Neural cell (in vitro differentiated cells): ENCODE results near the gene MTARC1. TPM values are rescaled to one million over a fixed set of nuclear protein-coding genes. Genes with fewer than 3 reads are reported as not detected.

ENCODE experiments used
- H2AFZ ChIP-seq: fragments of 200-600, 300-800 bp; sonication (generic), shearing (Covaris generic); 2 replicates; pipeline ENCODE4 v1.6.0; 2014; ENCODE audit warnings: low read depth, mild to moderate bottlenecking, antibody characterized with exemption, low read length, moderate library complexity
- H3F3A ChIP-seq: fragments of 200-600 bp; shearing (Covaris generic); 2 replicates; pipeline ENCODE4 v1.6.1; 2016; ENCODE audit warnings: mild to moderate bottlenecking, moderate library complexity, mixed read lengths, antibody characterized with exemption, low read length; ENCODE audit not compliant: insufficient read depth, poor library complexity, severe bottlenecking
- H3K27ac ChIP-seq: fragments of 200-600, 300-800 bp; sonication (generic), shearing (Covaris generic); 2 replicates; pipeline ENCODE4 v1.5.1; 2014; ENCODE audit warnings: mild to moderate bottlenecking, low read length, moderate library complexity
- H3K27me3 ChIP-seq: fragments of 300-800, 200-600 bp; sonication (generic), shearing (Covaris generic); 2 replicates; pipeline ENCODE4 v1.6.0; 2014; ENCODE audit warnings: mild to moderate bottlenecking, low read depth, low read length, moderate library complexity; ENCODE audit not compliant: insufficient read depth
- H3K36me3 ChIP-seq: fragments of 300-800, 200-600 bp; sonication (generic), shearing (Covaris generic); 2 replicates; pipeline ENCODE4 v1.5.1; 2014; ENCODE audit warnings: mild to moderate bottlenecking, antibody characterized with exemption, low read length, moderate library complexity; ENCODE audit not compliant: insufficient read depth
- H3K4me2 ChIP-seq: fragments of 300-800, 200-600 bp; sonication (generic), shearing (Covaris generic); 2 replicates; pipeline ENCODE4 v1.6.0; 2014; ENCODE audit warnings: mild to moderate bottlenecking, low read length
- H3K4me3 ChIP-seq: fragments of 300-800, 200-600 bp; sonication (generic), shearing (Covaris generic); 2 replicates; pipeline ENCODE4 v1.5.1; 2014; ENCODE audit warnings: mild to moderate bottlenecking, low read length, moderate library complexity
- H3K79me2 ChIP-seq: fragments of 200-600 bp; shearing (Covaris generic); replicated peaks from 2 replicates; pipeline ENCODE4 v1.6.0; 2014; ENCODE audit warnings: mild to moderate bottlenecking, low read length, moderate library complexity; ENCODE audit not compliant: insufficient read depth
- H3K9ac ChIP-seq: fragments of 300-800, 200-600 bp; sonication (generic), shearing (Covaris generic); 2 replicates; pipeline ENCODE4 v1.6.1; 2016; ENCODE audit warnings: mild to moderate bottlenecking, low read length, mixed read lengths
- H3K9me2 ChIP-seq: fragments of 200-600 bp; shearing (Covaris generic); 2 replicates; pipeline ENCODE4 v1.6.1; 2016; ENCODE audit warnings: mild to moderate bottlenecking, low read length, mixed read lengths; ENCODE audit not compliant: insufficient read depth
- H3K9me3 ChIP-seq: fragments of 200-600, 300-800 bp; sonication (generic), shearing (Covaris generic); 2 replicates; pipeline ENCODE4 v1.6.1; 2016; ENCODE audit warnings: mild to moderate bottlenecking, mixed run types, low read length, moderate library complexity, mixed read lengths
- H4K20me1 ChIP-seq: fragments of 200-600 bp; shearing (Covaris generic); 2 replicates; pipeline ENCODE4 v1.6.1; 2016; ENCODE audit warnings: mild to moderate bottlenecking, mixed run types; ENCODE audit not compliant: insufficient read depth
- CTCF ChIP-seq: fragments of 450-650 bp; IDR thresholded peaks from 2 replicates; pipeline ENCODE4 v1.5.1; 2014; ENCODE audit warnings: antibody characterized with exemption, mild to moderate bottlenecking, moderate library complexity; ENCODE audit not compliant: poor library complexity, severe bottlenecking
- EP300 ChIP-seq: fragments of 450-650 bp; conservative IDR thresholded peaks from 2 replicates; pipeline ENCODE4 v1.6.1; 2014; ENCODE audit warnings: antibody characterized with exemption, mild to moderate bottlenecking, moderate library complexity; ENCODE audit not compliant: poor library complexity, severe bottlenecking
- EZH2 ChIP-seq: fragments of 200-600, 300-800 bp; shearing (Covaris generic), sonication (generic); IDR thresholded peaks from 2 replicates; pipeline ENCODE4 v1.6.1; 2014; ENCODE audit warnings: antibody characterized with exemption, low read length, borderline replicate concordance, mild to moderate bottlenecking; ENCODE audit not compliant: insufficient read depth, poor library complexity, severe bottlenecking
- MXI1 ChIP-seq: fragments of 450-650 bp; conservative IDR thresholded peaks from 2 replicates; pipeline ENCODE4 v1.6.1; 2014; ENCODE audit warnings: antibody characterized with exemption, mild to moderate bottlenecking; ENCODE audit not compliant: poor library complexity, severe bottlenecking
- POLR2AphosphoS5 ChIP-seq: IDR thresholded peaks from 2 replicates; pipeline ENCODE4 v1.6.1; 2012
- RAD21 ChIP-seq: fragments of 450-650 bp; conservative IDR thresholded peaks from 2 replicates; pipeline ENCODE4 v1.6.1; 2014; ENCODE audit warnings: antibody characterized with exemption, mild to moderate bottlenecking, moderate library complexity
- REST ChIP-seq: IDR thresholded peaks from 2 replicates; pipeline ENCODE4 v1.6.1; 2012; ENCODE audit warnings: borderline replicate concordance
- SMC3 ChIP-seq: fragments of 450-650 bp; conservative IDR thresholded peaks from 2 replicates; pipeline ENCODE4 v1.6.1; 2014; ENCODE audit warnings: antibody characterized with exemption, mild to moderate bottlenecking, moderate library complexity; ENCODE audit not compliant: poor library complexity
- TAF1 ChIP-seq: IDR thresholded peaks from 2 replicates; pipeline ENCODE4 v1.6.1; 2012; ENCODE audit warnings: low read depth
- polyA plus RNA-seq: library from polyadenylated mRNA; depleted of rRNA; stranded (reverse); fragments of >200 nt; gene quantifications from 2 replicates; pipeline ENCODE4 v1.2.3, GENCODE V29; 2014

The MTARC1 gene
- polyA plus RNA-seq, 1 donor from 2014 or later: 4.2 TPM

GRCh38 chr1:220783453-220783852 lies 3.3 kb upstream of the MTARC1 start:
- Histone ChIP-seq H3K79me2 (no peaks in the 10 kb centered on the region), H3K9ac (no peak overlapping the region), H3F3A (no peaks in the 10 kb centered on the region), H4K20me1 (no peaks in the 10 kb centered on the region), H3K36me3 (no peaks in the 10 kb centered on the region), H3K4me3 (no peak overlapping the region), H3K4me2 (no peak overlapping the region), H3K9me2 (no peaks in the 10 kb centered on the region), H2AFZ (no peak overlapping the region), H3K27me3 (peaks cover 13% of the 10 kb centered on the region), H3K27ac (no peak overlapping the region), H3K9me3 (no peaks in the 10 kb centered on the region)
- TF ChIP-seq TAF1 (no peak), POLR2AphosphoS5 (no peak), CTCF (no peak), REST (no peak), MXI1 (no peak), EP300 (no peak), RAD21 (no peak), EZH2 (no peak), SMC3 (no peak)

- H3K36me3 ChIP-seq: no peaks in the 10 kb centered on the region
- H4K20me1 ChIP-seq: no peaks in the 10 kb centered on the region
- TF ChIP-seq POLR2AphosphoS5: no peak
- no peak for TF ChIP-seq RAD21
- TF ChIP-seq MXI1: no peak
- TF ChIP-seq EZH2: no peak
- TF ChIP-seq SMC3: no peak
- no peaks in the 10 kb centered on the region for H3F3A ChIP-seq
- H3K79me2 ChIP-seq: no peaks in the 10 kb centered on the region
- no peak overlapping the region for H2AFZ ChIP-seq
- H3K27me3 ChIP-seq: peaks cover 13% of the 10 kb centered on the region
- H3K9me2 ChIP-seq: no peaks in the 10 kb centered on the region
- no peak overlapping the region for H3K9ac ChIP-seq
- H3K4me3 ChIP-seq: no peak overlapping the region
- H3K27ac ChIP-seq: no peak overlapping the region
- H3K4me2 ChIP-seq: no peak overlapping the region
- H3K9me3 ChIP-seq: no peaks in the 10 kb centered on the region
Observed at GRCh38 chr1:220784751-220785150, 2.0 kb upstream of the MTARC1 start.
